NOMO-1 treated with dmso at 0.1 percent for 144 hours (cell line): ENCODE data around the gene GPR15.

Experiments used
- DNase-seq: peaks from one replicate; lab custom pipeline; 2025; ENCODE audit not compliant: unreplicated experiment; lab: John Stamatoyannopoulos, UW

The GPR15 gene

GRCh38 chr3:98529856-98530459 lies 1.8 kb upstream of the GPR15 start:
- DNase-seq: no peak

DNA sequence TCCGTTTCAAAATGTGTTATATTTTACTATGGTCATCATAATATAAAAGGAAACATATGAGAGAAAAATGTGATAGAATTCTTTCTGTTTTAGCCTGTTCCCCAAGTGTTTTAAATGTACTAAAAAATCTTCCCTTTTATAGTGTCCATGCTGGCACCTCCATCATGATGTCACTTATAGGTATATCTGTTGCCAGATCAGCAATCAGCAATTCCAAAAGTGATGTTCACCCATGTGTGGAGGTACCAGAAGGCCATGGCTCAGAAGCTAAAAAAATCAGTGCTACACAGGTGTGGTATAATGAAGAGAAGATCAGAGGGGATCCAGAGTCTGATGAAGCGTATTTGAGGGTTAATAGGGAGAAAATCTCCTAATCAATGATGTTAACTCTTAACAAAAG lies 1.1 kb upstream of the GPR15 start:
- no peak for DNase-seq

- DNase-seq: no peak
These were observed 478 bp downstream of the GPR15 start for GRCh38 chr3:98532275-98532637.

DNA sequence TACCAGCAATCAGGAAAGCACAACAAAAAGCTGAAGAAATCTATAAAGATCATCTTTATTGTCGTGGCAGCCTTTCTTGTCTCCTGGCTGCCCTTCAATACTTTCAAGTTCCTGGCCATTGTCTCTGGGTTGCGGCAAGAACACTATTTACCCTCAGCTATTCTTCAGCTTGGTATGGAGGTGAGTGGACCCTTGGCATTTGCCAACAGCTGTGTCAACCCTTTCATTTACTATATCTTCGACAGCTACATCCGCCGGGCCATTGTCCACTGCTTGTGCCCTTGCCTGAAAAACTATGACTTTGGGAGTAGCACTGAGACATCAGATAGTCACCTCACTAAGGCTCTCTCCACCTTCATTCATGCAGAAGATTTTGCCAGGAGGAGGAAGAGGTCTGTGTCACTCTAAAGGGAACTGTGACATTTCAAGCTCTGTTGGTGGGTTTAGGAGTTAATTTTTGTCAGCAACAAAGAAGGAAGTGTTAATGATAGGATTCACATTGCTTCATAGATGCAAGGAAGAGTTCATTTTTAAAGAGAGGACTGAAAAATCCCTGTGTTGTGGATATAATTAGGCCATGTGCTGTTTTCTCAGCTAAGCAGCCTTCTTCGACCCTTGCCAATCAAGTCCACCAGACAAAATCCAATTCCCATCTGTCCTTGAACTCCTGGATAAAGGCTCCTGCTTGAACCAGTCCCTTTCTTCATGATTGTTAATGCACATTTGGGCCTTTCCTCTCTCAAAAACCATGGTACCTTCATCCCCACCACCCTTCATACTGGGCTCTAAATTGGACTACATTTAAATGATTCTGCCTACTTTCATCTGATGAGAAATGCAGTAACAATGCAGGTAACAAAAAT lies 1.2 kb downstream of the GPR15 start:
- DNase-seq: peak; percentile 18

- DNase-seq: no peak
These were observed 2.4 kb downstream of the GPR15 start for GRCh38 chr3:98534168-98534567.

- no peak for DNase-seq
These were observed 3.0 kb downstream of the GPR15 start for GRCh38 chr3:98534734-98535133.

DNA sequence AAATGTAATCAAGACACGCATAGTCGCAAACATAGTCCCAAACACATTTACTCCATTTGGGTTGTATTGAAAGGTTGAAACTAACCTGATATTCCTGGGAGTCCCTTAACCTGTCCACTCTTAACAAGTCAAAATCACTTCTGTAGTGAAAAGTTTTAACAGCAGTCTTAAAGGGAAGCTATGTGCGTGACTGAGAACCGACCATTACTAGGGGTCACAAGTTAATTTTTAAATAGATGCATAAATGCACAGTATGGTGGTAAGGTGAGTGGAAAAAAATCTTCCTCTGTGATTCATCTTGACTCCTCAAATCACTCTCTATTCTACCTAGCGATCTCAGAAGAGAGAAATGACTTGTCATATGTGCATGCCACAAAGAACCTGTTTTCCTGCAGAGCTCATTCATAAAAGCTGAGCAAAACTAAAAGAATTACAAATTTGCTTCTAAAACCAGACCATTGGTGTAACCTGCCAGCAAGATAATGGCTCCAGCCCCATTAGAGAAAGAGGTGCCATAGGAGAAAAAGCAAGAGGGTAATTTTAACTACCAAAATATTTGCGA lies 4.8 kb downstream of the GPR15 start:
- no peak for DNase-seq

DNA sequence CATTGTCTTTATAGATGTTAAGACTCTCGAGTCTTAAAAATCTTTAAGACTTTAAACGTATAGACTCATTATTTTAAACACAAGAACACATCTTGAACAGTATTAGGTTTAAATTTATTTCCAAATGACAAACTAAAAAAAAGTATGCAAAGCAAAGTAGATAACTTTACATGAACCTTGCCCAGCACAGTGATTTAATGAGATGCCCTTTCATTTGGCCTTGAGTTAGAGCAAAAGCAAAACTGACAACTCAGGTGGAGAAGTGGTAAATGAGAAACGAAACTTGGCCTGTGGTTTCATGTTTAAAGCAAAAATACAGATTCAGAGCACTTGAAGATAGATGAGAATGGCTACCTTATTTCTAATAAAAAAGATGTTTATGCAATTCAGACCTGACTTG lies 8.6 kb downstream of the GPR15 start:
- DNase-seq: peak; percentile 45

GRCh38 chr3:98541695-98542094 lies 9.9 kb downstream of the GPR15 start:
- no peak for DNase-seq

DNA sequence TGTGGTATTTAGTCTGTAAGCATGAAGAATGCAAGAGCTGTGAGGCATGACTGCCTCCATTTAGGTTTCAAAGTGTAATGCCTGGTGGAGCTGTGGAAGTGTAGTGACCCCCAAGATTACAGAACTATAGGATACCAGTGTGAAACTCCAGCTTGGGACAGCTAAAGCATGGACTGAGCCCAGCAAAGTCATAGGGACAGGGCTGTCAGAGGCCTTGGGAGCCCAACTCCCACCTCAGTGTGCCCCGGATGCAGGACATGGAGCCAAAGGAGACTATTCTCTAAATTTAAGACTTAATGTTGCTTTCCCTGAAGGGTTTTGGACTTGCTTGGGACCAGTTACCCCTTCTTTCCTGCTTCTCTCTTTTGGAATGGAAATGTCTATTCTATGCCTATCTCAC lies 10.8 kb downstream of the GPR15 start:
- DNase-seq: no peak

- DNase-seq: no peak
These were observed 14.2 kb downstream of the GPR15 start for GRCh38 chr3:98545940-98546339.

DNA sequence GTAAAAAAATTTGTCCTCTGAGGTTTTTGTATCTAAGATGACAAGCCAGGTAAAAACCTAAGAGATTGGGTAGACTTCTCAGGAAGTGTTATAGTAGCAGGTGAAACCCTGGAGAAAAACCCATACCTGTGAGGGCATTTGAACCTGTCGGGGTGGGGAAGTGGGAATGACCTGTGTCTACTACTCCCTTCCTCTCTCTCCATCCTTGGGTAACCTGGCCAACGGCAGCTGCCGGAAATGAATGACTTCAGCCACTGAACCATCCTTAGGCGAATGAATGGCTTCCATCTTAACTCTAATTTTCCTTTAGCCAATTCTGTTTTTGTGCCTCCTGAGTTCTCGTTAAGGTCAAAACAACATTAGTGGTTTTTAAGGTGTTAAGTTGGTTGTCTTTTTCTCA lies 16.8 kb downstream of the GPR15 start:
- no peak for DNase-seq

- DNase-seq: no peak
These were observed 19.1 kb downstream of the GPR15 start for GRCh38 chr3:98550833-98551232.

DNA sequence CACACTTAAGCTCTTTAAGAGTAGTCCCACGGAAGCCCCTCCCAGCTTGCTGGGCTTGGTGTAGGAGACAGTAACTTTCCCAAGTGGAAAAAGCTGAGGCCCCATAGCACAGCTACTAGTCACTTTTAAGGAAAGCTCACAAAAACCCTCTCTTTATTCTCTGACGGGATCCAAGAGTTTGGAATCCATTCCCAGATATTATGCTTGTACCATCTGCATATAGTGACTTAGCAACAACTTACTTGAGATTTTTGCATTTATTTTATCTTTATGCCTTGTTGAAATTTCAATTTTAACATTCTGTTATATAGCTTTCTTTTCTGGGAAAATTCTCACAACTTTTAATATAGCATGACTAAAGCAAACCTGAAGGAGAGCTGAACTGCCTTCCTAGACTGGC lies 19.5 kb downstream of the GPR15 start:
- no peak for DNase-seq

DNA sequence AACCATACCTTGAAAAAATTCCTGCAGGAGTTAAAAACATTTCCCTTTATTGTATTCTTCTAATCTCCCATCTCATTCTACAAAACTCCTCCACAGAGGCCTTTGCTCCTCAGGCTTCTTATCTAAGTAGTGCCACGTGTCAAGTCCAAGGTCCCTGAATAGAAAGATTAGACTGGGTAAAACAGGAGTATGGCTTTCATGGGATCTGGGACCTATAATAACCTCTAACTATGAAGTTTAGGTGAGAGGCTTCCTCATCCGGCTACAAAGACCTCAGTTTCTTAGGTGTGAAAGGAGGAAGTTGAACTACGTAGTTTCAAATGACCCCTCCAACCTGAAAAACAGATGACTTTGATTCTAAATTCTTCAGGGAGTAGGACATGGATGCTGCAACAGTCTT lies 20.0 kb downstream of the GPR15 start:
- DNase-seq: no peak

- DNase-seq: no peak
These were observed 20.6 kb downstream of the GPR15 start for GRCh38 chr3:98552232-98553020.

GRCh38 chr3:98553021-98553563 lies 21.3 kb downstream of the GPR15 start:
- DNase-seq: no peak

DNA sequence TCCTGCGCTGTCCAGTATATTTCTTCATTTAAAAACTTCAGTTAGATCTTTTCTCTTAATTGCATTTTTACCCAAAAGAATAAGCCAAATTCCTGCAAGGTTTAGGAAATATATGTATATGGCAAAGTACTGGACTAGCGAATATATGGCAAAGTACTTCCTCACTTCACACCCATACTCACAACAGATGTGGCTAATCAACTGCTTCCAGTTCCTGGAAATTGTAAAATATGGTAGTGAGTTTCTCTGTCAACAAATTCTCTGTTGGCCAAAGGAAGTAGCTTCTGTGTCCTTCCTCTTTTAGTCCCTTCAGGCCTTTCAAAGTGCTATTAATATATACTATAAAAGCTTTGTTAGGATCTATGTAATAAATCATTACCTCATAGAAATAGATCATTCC lies 22.0 kb downstream of the GPR15 start:
- peak; percentile 57 for DNase-seq

DNA sequence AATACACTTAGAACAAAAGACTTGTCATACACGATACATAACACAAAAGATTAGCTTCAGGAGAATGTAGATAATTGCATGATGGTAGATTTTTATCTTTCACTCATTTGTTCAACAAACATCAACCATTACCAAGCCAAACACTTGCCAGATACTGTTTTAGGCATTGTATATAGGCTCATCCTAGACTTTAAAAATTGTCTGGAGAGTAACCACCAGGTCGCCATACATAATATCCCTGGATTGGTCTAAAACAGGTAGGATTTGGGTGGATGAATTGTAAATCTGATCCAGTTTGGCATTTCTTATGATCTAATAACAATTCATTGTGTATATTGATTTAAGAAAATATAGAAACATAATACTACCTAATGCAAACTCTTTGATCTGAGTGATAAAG lies 22.8 kb downstream of the GPR15 start:
- no peak for DNase-seq

DNA sequence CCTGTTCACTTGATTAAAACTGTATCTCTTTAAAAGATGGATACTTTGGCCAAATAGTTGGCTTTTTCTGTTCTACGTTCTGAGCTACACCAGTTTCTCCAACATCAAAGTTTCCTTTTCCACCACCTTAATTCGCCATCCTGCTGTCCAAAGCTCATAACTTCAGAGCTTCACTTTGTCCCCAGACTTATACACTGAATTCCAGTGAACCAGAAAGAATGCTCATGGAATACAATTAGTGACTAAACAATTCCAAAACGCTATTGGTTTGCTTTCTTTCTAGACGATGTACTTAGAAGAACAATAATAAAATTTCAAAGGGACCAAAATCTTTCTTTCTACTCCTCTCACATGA lies 23.2 kb downstream of the GPR15 start:
- DNase-seq: no peak
